ENCODE results near the gene TANGO2. TPM values are rescaled to one million over a fixed set of nuclear protein-coding genes. Genes with fewer than 3 reads are reported as not detected.
A peak's percentile ranks its signal among the peaks of the same experiment; 100 is the strongest.

Gene TANGO2
- total and polyA plus RNA-seq, 9 of the 15 experiments (the other 6 are each of a cell fraction or from before 2014, with no cell fraction given): 15.5 to 94.9 (median 70.1) TPM

GRCh38 chr22:19996694-19997384 is 24.1 kb upstream of the TANGO2 start (continued):
- TF ChIP-seq, protein P1, sequence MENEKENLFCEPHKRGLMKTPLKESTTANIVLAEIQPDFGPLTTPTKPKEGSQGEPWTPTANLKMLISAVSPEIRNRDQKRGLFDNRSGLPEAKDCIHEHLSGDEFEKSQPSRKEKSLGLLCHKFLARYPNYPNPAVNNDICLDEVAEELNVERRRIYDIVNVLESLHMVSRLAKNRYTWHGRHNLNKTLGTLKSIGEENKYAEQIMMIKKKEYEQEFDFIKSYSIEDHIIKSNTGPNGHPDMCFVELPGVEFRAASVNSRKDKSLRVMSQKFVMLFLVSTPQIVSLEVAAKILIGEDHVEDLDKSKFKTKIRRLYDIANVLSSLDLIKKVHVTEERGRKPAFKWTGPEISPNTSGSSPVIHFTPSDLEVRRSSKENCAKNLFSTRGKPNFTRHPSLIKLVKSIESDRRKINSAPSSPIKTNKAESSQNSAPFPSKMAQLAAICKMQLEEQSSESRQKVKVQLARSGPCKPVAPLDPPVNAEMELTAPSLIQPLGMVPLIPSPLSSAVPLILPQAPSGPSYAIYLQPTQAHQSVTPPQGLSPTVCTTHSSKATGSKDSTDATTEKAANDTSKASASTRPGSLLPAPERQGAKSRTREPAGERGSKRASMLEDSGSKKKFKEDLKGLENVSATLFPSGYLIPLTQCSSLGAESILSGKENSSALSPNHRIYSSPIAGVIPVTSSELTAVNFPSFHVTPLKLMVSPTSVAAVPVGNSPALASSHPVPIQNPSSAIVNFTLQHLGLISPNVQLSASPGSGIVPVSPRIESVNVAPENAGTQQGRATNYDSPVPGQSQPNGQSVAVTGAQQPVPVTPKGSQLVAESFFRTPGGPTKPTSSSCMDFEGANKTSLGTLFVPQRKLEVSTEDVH (IDR thresholded peaks at IDR 0.05; ENCODE audit: low read depth, partially characterized antibody): no peak
- TF ChIP-seq CHD2 (IDR thresholded peaks at IDR 0.05; ENCODE audit: low read depth, low read length) (0 out of 2 replicates have a peak, but pooled peaks have one; percentile 10), POLR3G (IDR thresholded peaks at IDR 0.05; ENCODE audit: extremely low read depth, insufficient read length, insufficient replicate concordance) (no peak), THAP12 (CRISPR knock-in tag; IDR thresholded peaks at IDR 0.05) (peak; percentile 60; the same call in 1 of the 2 replicates), OTX1 (CRISPR knock-in tag; IDR thresholded peaks at IDR 0.05) (no peak), CHD1 (IDR thresholded peaks at IDR 0.05; ENCODE audit: low read length) (peak; percentile 37), KDM2B (CRISPR knock-in tag; IDR thresholded peaks at IDR 0.05) (0 out of 2 replicates have a peak, but pooled peaks have one; percentile 25), NFRKB (IDR thresholded peaks at IDR 0.05; ENCODE audit: low read depth) (no peak), MAFF (IDR thresholded peaks at IDR 0.05; ENCODE audit: low read length) (no peak), DIDO1 (tag; IDR thresholded peaks at IDR 0.05; ENCODE audit: low read depth) (no peak)
- TF ChIP-seq, protein P2, sequence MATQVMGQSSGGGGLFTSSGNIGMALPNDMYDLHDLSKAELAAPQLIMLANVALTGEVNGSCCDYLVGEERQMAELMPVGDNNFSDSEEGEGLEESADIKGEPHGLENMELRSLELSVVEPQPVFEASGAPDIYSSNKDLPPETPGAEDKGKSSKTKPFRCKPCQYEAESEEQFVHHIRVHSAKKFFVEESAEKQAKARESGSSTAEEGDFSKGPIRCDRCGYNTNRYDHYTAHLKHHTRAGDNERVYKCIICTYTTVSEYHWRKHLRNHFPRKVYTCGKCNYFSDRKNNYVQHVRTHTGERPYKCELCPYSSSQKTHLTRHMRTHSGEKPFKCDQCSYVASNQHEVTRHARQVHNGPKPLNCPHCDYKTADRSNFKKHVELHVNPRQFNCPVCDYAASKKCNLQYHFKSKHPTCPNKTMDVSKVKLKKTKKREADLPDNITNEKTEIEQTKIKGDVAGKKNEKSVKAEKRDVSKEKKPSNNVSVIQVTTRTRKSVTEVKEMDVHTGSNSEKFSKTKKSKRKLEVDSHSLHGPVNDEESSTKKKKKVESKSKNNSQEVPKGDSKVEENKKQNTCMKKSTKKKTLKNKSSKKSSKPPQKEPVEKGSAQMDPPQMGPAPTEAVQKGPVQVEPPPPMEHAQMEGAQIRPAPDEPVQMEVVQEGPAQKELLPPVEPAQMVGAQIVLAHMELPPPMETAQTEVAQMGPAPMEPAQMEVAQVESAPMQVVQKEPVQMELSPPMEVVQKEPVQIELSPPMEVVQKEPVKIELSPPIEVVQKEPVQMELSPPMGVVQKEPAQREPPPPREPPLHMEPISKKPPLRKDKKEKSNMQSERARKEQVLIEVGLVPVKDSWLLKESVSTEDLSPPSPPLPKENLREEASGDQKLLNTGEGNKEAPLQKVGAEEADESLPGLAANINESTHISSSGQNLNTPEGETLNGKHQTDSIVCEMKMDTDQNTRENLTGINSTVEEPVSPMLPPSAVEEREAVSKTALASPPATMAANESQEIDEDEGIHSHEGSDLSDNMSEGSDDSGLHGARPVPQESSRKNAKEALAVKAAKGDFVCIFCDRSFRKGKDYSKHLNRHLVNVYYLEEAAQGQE (IDR thresholded peaks at IDR 0.05; ENCODE audit: borderline replicate concordance): no peak
- TF ChIP-seq, protein P2 (CRISPR knock-in tag; IDR thresholded peaks at IDR 0.05; ENCODE audit: low read depth): 0 out of 2 replicates have a peak, but pooled peaks have one; percentile 47
- TF ChIP-seq, protein P3, sequence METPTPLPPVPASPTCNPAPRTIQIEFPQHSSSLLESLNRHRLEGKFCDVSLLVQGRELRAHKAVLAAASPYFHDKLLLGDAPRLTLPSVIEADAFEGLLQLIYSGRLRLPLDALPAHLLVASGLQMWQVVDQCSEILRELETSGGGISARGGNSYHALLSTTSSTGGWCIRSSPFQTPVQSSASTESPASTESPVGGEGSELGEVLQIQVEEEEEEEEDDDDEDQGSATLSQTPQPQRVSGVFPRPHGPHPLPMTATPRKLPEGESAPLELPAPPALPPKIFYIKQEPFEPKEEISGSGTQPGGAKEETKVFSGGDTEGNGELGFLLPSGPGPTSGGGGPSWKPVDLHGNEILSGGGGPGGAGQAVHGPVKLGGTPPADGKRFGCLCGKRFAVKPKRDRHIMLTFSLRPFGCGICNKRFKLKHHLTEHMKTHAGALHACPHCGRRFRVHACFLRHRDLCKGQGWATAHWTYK (CRISPR knock-in tag; IDR thresholded peaks at IDR 0.05): 0 out of 2 replicates have a peak, but pooled peaks have one; percentile 65

Data from K562 (cell line).